Peyer's patch (tissue), 4 donors: ENCODE measurements around the gene CSRP1.

Experiments
- CTCF ChIP-seq, 6 experiments: fragments of 450-650 bp in 4 of 6; fragments of 200-600 bp in 2 of 6; sonication (generic) in 1 of 6; IDR thresholded peaks; one replicate each; pipeline ENCODE4 v1.5.1; 2017 to 2019; ENCODE audit warnings: antibody characterized with exemption in 6 of 6, mild to moderate bottlenecking in 3 of 6, moderate library complexity in 1 of 6
- POLR2A ChIP-seq, 2 donors: fragments of 450-650 bp; IDR thresholded peaks; one replicate each; pipeline ENCODE4 v1.5.1; 2017; ENCODE audit warnings: antibody characterized with exemption in 2 of 2, mild to moderate bottlenecking in 2 of 2, moderate library complexity in 2 of 2

- TF ChIP-seq CTCF (IDR thresholded peaks at IDR 0.05): no peak
- no peak for TF ChIP-seq POLR2A (IDR thresholded peaks at IDR 0.05)
Measured at GRCh38 chr1:201436969-201437368, 70.0 kb downstream of the CSRP1 start.
